ENCODE data around the gene RNF168.
"Not testable (repeated sequence)": the region's sequence is repeated elsewhere in the genome, so short reads cannot be mapped to it uniquely, and the experiment has no call there.

RNF168 gene

GRCh38 chr3:196463478-196463756 is 40.2 kb downstream of the RNF168 start:
- DNase-seq: no peak

- not testable (repeated sequence) for DNase-seq
Observed at GRCh38 chr3:196462680-196463477, 40.7 kb downstream of the RNF168 start.

- no peak for DNase-seq
Observed at GRCh38 chr3:196458063-196458462, 45.5 kb downstream of the RNF168 start.

GRCh38 chr3:196457470-196457869 is 46.1 kb downstream of the RNF168 start:
- not testable (repeated sequence) for DNase-seq

- no peak for DNase-seq
Observed at GRCh38 chr3:196454935-196455334, 48.6 kb downstream of the RNF168 start.

- not testable (repeated sequence) for DNase-seq
Observed at GRCh38 chr3:196445391-196445790, 58.2 kb downstream of the RNF168 start.

- DNase-seq: no peak
Observed at GRCh38 chr3:196444500-196444894, 59.1 kb downstream of the RNF168 start.

GRCh38 chr3:196440696-196441095 is 62.9 kb downstream of the RNF168 start:
- DNase-seq: no peak

- DNase-seq: no peak
Observed at GRCh38 chr3:196440041-196440537, 63.5 kb downstream of the RNF168 start.

- peak; percentile 93 for DNase-seq
Observed at GRCh38 chr3:196432137-196432879, 71.3 kb downstream of the RNF168 start, which contains the start of gene UBXN7. UBXN7 (minus strand) TSS chr3:196432427; CDS start chr3:196432399, 28 bp downstream.

- DNase-seq: no peak
Observed at GRCh38 chr3:196431181-196432136, 72.1 kb downstream of the RNF168 start.

GRCh38 chr3:196428041-196428440 is 75.5 kb downstream of the RNF168 start:
- no peak for DNase-seq

- not testable (repeated sequence) for DNase-seq
Observed at GRCh38 chr3:196424421-196424820, 79.1 kb downstream of the RNF168 start.

- DNase-seq: no peak
Observed at GRCh38 chr3:196423044-196423781, 80.4 kb downstream of the RNF168 start.

GRCh38 chr3:196421668-196422067 is 81.9 kb downstream of the RNF168 start:
- DNase-seq: not testable (repeated sequence)

GRCh38 chr3:196419386-196419785 is 84.2 kb downstream of the RNF168 start:
- DNase-seq: no peak

All from activated naive CD4-positive, alpha-beta T cell treated with anti-CD3 and anti-CD28 coated beads, Interleukin-2, amount 50 U/mL, for 16 hours (primary cell).